GM18951 (cell line): ENCODE results near the gene COQ2.

Source experiments
- POLR2A ChIP-seq: IDR thresholded peaks from 4 replicates; pipeline ENCODE4 v1.6.1; 2011; ENCODE audit warnings: mild to moderate bottlenecking; ENCODE audit not compliant: insufficient read length, insufficient read depth; ENCODE audit errors: extremely low read depth
- in situ Hi-C: fragments of 300-500 bp; cut with MboI; formaldehyde crosslinking; loops from one replicate; pipeline ENCODE4 v1.12.0; 2022; ENCODE audit warnings: low sequenced_read_pairs, mixed read lengths, inconsistent platforms; ENCODE audit not compliant: unreplicated experiment

COQ2 gene

GRCh38 chr4:83224502-83225197 is 59.9 kb downstream of the COQ2 start:
- no peak for TF ChIP-seq POLR2A
- in situ Hi-C loops: no loop called here

DNA sequence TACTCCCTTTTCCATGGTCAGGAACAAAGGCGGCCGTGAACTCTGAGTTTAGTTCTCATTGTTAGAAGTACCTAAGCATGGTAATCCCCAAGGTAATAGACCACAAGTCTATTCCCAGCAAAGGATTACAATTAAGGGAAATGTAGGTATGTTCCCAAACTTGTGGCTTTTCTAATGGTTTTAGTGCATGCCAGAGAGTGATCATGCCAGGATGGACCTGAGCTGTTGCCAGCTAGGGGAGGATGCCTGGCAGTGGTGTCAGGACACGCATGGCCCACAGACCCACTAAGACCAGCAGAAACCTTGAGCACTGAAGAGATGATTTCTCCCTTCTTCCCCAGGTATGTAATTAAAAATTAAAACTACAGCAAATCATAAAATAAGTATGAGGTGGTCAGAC is 60.8 kb downstream of the COQ2 start:
- in situ Hi-C loops: no loop called here
- TF ChIP-seq POLR2A: no peak

- TF ChIP-seq POLR2A: no peak
- in situ Hi-C loops: no loop called here
These were observed 62.6 kb downstream of the COQ2 start for GRCh38 chr4:83221897-83222441.

GRCh38 chr4:83219344-83220331 is 65.0 kb downstream of the COQ2 start:
- TF ChIP-seq POLR2A: no peak
- in situ Hi-C loops: loop anchor here (5.0 kb wide), 1 partner anchor 33 kb away; no protein-coding TSS in a partner anchor

DNA sequence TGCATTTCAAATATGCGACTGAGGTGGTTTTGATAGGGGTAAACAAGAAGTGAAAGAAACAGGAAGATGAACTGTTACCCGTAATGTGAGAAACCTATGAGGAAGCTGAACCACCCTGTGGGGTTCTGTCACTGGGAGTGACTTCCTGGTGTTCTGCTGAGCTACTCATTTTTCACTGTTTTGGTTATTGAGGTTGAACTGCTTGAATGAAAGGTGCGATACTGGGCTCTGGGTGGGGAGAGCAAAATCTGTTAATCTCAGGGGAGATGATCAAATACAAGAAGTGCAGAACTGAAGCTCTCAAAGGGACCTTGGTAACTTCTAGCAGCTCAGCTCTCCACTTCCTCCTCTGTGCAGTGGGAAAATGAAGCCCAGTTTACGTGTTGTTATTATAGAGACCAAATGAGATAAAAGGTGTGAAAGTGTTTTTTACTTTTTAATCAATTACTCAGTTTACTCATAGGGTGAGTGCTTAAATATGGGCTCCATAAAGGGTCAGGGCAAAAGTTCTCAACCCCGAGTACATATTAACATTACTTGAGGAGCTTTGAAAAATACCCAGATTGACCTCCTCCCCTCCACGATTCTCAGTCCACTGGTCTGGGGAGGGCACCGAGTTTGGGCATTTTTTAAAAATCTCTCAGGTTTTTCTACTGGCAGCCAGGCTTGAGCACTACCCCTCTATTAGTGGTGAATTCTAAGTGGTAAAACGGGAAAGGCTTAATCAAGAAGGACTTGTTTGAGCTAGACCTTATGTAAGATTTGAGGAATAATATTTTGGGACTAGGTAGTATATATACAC is 66.7 kb downstream of the COQ2 start:
- in situ Hi-C loops: loop anchor here (5.0 kb wide), 1 partner anchor 34 kb away; no protein-coding TSS in a partner anchor
- peak; percentile 33 for TF ChIP-seq POLR2A

DNA sequence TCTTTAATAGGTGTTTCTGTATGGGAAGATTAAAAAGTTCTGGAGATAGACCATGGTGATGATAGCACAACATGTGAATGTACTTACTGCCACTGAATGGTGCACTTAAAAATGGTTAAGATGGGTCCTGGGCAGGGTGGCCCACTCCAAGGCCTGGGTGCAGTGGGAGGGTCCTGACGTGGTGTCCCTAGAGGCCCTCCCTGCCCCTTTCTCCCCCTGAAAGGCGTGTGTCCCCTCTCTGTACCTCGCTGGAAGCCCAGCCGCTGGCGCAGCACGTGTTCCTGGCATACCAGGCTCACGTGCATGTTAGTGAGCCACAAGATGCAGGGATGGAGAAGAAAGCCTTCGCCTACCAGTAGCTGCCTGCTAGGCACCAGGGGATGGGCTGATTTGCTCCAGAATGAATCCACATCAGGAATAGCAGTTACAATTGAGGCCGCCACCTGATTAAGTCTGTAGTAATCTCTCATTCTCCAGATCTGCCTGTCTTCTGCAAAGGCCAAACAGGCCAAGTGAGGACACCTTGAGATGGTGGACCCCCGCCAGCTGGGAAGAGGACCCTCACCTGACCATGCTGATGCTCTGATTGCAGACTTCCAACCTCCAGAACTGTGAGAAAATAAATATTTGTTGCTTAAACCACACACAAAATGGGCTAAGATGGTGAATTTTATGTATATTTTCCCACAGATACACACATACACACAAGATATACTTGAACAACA is 67.5 kb downstream of the COQ2 start:
- TF ChIP-seq POLR2A: no peak
- in situ Hi-C loops: loop anchor here (5.0 kb wide), 1 partner anchor 35 kb away; no protein-coding TSS in a partner anchor

- no peak for TF ChIP-seq POLR2A
- in situ Hi-C loops: no loop called here
These were observed 70.5 kb downstream of the COQ2 start for GRCh38 chr4:83214079-83214478.
